OCI-LY1 (cell line): Measurements from ENCODE around the gene MXRA5.

ENCODE experiments used
- CTCF ChIP-seq: fragments of 200-600 bp; sonication (generic), shearing (Covaris generic); IDR thresholded peaks from 2 replicates; pipeline ENCODE4 v1.5.1; 2017; ENCODE audit warnings: mild to moderate bottlenecking, antibody characterized with exemption, low read length, moderate library complexity, mixed read lengths
- EZH2 ChIP-seq: fragments of 200-600 bp; sonication (generic), shearing (Covaris generic); IDR thresholded peaks from 2 replicates; pipeline ENCODE4 v1.8.0; 2017; ENCODE audit warnings: borderline replicate concordance, mixed run types, mild to moderate bottlenecking, antibody characterized with exemption, low read length, moderate library complexity, mixed read lengths

GRCh38 chrX:3374108-3374800 is 27.8 kb upstream of the MXRA5 start:
- TF ChIP-seq CTCF (no peak), EZH2 (no peak)
